MM.1S (cell line): ENCODE data around the gene TNFRSF8.

ENCODE experiments used
- CTCF ChIP-seq: fragments of 300-600 bp; sonication (generic); IDR thresholded peaks from 2 replicates; pipeline ENCODE4 v1.5.1; 2016; ENCODE audit warnings: antibody characterized with exemption, low read length, mixed read lengths
- EZH2 ChIP-seq: fragments of 300-600 bp; sonication (generic); optimal IDR thresholded peaks from 2 replicates; pipeline ENCODE3; 2017; ENCODE audit warnings: low read depth, mild to moderate bottlenecking, antibody characterized with exemption, low read length, mixed read lengths
- EZH2phosphoT487 ChIP-seq: fragments of 300-600 bp; sonication (generic); IDR thresholded peaks from 2 replicates; pipeline ENCODE4 v1.6.1; 2018; ENCODE audit warnings: antibody characterized with exemption, low read length

- TF ChIP-seq EZH2phosphoT487 = no peak
- no peak for TF ChIP-seq CTCF
- TF ChIP-seq EZH2 = no peak
Measured at GRCh38 chr1:12180903-12181302, 117.8 kb downstream of the TNFRSF8 start.
